GM23338 (cell line): ENCODE results near the gene NTRK1.

Experiments
- CTCF ChIP-seq, 2 experiments: fragments of 200-600 bp in 1 of 2; sonication (generic) in 1 of 2; conservative IDR thresholded peaks; 2 replicates each; pipeline versions ENCODE4 v1.5.1 to v1.6.1; 2016 to 2017; ENCODE audit warnings: antibody characterized with exemption in 2 of 2, low read depth in 2 of 2, mild to moderate bottlenecking in 2 of 2, moderate library complexity in 1 of 2
- POLR2AphosphoS5 ChIP-seq: IDR thresholded peaks from 2 replicates; pipeline ENCODE4 v1.6.1; 2016; ENCODE audit warnings: antibody characterized with exemption, low read depth

DNA sequence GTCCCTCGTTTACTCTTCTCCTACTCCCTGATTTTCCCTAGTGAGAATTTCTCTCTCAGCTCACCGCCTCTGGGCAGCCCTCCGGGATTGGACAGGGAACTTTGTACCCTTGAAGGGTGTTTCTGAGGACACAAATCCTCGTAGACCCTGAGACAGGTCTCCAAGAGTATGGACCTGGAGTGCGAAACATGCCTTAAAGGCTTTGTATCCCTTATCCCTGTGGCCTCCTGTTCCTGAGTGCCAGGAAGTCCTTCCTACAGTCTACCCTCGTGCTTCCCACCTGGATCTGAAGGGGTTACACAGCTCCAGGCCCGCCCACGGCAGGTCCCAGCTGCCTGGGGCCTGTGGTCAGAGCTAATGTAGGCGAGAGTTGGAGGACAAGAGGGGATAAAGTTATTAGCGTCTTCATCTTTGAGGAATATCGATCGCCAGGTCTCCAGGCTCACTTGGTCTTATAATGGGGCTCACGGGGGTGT is 25.3 kb downstream of the NTRK1 start:
- TF ChIP-seq CTCF (conservative IDR thresholded peaks at IDR 0.05; ENCODE audit: low read depth in 2 of 2) (no peak), POLR2AphosphoS5 (no peak)
